ENCODE data around the gene DNAH1. TPM values are rescaled to one million over a fixed set of nuclear protein-coding genes. Genes with fewer than 3 reads are reported as not detected.
"Not testable (repeated sequence)": the region's sequence is repeated elsewhere in the genome, so short reads cannot be mapped to it uniquely, and the experiment has no call there.

The DNAH1 gene
- total RNA-seq (10 to 100 TPM; 50.3 to 58.5 TPM), total RNA-seq (113 to 195 reads per million in 2 donors)

DNA sequence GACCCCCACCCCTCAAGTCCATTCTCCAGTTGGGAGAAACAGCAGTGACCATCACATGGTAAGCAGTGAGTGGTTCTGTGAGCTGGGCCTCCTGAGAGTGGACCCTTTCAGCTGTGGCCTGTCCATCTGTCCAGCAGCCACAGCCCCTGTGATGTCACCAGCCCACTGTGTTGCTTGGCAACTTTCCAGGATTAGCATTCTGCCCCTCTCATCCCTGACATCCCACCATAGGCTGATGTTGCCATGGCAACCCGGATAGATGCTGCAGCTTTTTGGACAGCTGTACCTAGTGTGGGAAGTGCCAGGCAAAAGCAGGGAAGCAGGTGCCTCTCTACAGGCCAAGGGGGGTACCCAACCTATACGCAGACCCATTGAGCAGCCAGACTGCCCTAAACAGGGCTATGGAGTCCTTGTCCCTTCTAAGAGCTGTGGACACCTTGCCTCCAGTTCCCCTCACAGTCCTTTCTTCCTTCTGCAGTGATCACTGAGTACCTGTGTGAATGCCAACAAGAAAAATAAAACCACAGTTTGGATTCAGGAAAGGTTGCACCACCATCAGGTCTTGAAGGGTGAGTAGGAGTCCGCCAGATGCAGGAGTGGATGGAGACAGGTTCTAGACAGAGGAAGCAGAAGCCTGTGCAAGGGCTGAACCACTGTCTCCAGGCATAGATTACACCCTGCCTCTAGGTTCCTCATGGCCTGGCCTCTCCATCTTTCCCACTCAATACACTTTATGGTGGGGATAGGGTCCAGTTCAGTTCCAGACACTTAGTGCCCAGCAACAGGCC is at the start of gene DNAH1:
DNAH1 (plus strand) TSS at position 343 of the 788 bp plus-strand sequence. CDS start 6,124 bp downstream, outside the sequence.
- peak within 1 kb of the TSS; percentile 78 for H3K4me3 Mint-ChIP-seq
- H3K27ac Mint-ChIP-seq: peak within 1 kb of the TSS; percentile 62
- no peaks in the 10 kb centered on the region for H3K36me3 Mint-ChIP-seq (ENCODE audit: low read depth)
- no peaks in the 10 kb centered on the region for H3K9me3 ChIP-seq (ENCODE audit: control insufficient read depth, low read length, poor library complexity, severe bottlenecking)
- ATAC-seq: no peak
- no peaks in the 10 kb centered on the region for H3K27me3 Mint-ChIP-seq
- H3K4me1 Mint-ChIP-seq: peaks cover 13% of the 10 kb centered on the region
- DNase-seq: no peak

DNA sequence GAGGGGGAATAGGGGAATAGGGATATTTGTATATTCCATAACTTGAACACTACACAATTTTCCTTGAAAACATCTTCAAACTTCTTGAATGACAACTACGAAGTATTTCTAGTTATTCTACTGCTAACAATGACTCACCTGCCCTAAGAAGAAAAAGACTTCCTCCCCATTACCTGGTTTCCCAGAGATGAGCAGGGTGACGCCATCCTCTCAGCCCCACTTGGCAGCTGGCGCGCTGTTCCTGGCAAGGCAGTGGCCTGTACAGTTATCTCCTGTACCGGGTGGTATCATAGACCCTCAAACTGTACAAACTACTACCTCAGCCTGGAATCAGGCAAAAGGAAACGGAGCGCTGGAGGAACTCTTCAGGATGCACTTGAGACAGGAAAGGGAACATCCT is 48.1 kb upstream of the DNAH1 start:
- Mint-ChIP-seq H3K27ac (peak overlapping the region; percentile 100), H3K36me3 (ENCODE audit: low read depth) (peaks cover 20% of the 10 kb centered on the region), H3K4me3 (peak overlapping the region; percentile 62), H3K4me1 (peaks cover 62% of the 10 kb centered on the region), H3K27me3 (no peaks in the 10 kb centered on the region)
- DNase-seq: peak in 1 of 3 donors; percentile 49
- peak; percentile 53 for ATAC-seq
- H3K9me3 ChIP-seq (ENCODE audit: control insufficient read depth, low read length, poor library complexity, severe bottlenecking): no peaks in the 10 kb centered on the region

DNA sequence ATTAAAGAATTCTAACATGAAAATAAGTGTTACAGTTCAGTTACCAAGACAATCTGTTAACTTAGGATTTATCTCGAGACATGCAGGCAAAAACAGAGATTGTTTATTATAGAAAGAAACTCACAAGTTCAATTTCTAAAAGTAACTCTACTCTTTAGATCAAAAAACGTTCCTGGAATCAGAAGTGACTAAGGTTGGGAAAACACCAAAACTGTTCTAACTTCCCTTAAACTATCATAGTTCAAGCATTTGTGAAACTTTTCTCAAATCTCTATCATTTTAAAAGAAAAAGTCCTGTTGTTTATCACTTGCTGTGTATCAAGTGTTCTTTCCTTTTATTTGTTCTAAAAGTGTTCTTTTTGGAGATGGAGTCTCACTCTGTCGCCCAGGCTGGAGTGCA is 46.3 kb upstream of the DNAH1 start:
- peak overlapping the region; percentile 100 for H3K27ac Mint-ChIP-seq
- no peaks in the 10 kb centered on the region for H3K27me3 Mint-ChIP-seq
- peaks cover 6% of the 10 kb centered on the region for H3K36me3 Mint-ChIP-seq (ENCODE audit: low read depth)
- peak overlapping the region; percentile 81 for H3K4me3 Mint-ChIP-seq
- H3K4me1 Mint-ChIP-seq: peaks cover 62% of the 10 kb centered on the region
- no peak for ATAC-seq
- DNase-seq: no peak
- H3K9me3 ChIP-seq (ENCODE audit: control insufficient read depth, low read length, poor library complexity, severe bottlenecking): no peaks in the 10 kb centered on the region

DNA sequence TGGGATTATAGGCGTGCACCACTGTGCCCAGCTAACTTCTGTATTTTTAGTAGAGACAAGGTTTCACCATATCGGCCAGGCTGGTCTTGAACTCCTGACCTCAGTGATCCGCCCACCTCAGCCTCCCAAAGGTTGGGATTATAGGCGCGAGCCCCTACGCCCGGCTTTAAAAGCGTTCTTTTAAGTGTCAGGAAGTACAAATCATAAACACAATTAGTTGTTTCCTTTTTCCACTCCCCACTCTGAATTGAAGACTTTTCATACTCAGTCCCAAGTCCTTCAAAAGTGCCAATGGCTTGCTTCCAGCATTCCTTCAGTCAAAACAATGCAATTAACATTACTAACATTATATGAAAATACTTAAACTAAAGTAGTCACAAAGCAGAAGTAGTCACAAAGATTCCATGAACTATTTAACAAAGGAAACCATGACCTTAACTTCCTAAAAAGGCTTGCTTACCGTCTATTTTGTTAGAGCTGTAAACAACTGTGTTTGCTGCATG is 45.8 kb upstream of the DNAH1 start:
- DNase-seq: no peak
- peak overlapping the region; percentile 100 for H3K27ac Mint-ChIP-seq
- H3K4me3 Mint-ChIP-seq: peak overlapping the region; percentile 81
- H3K9me3 ChIP-seq (ENCODE audit: control insufficient read depth, low read length, poor library complexity, severe bottlenecking): no peaks in the 10 kb centered on the region
- peaks cover 6% of the 10 kb centered on the region for H3K36me3 Mint-ChIP-seq (ENCODE audit: low read depth)
- H3K4me1 Mint-ChIP-seq: peaks cover 64% of the 10 kb centered on the region
- H3K27me3 Mint-ChIP-seq: no peaks in the 10 kb centered on the region
- ATAC-seq: no peak

DNA sequence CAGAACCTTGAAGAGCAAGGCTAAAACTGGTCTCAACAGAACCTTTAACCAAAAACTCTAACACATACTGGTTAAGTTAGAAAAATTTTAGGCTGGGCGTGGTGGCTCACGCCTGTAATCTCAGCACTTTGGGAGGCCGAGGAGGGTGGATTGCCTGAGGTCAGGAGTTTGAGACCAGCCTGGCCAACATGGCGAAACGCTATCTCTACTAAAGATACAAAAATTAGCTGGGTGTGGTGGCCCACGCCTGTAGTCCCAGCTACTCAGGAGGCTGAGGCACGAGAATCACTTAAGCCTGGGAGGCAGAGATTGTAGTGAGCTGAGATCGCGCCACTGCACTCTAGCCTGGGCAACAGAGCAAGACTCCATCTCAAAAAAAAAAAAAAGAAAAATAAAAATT is 43.9 kb upstream of the DNAH1 start:
- ATAC-seq; H3K27me3 Mint-ChIP-seq; DNase-seq; H3K9me3 ChIP-seq (ENCODE audit: control insufficient read depth, low read length, poor library complexity, severe bottlenecking): not testable (repeated sequence)
- peaks cover 10% of the 10 kb centered on the region for H3K36me3 Mint-ChIP-seq (ENCODE audit: low read depth)
- peak overlapping the region; percentile 81 for H3K4me3 Mint-ChIP-seq
- H3K4me1 Mint-ChIP-seq: peaks cover 72% of the 10 kb centered on the region
- H3K27ac Mint-ChIP-seq: peak overlapping the region; percentile 100

DNA sequence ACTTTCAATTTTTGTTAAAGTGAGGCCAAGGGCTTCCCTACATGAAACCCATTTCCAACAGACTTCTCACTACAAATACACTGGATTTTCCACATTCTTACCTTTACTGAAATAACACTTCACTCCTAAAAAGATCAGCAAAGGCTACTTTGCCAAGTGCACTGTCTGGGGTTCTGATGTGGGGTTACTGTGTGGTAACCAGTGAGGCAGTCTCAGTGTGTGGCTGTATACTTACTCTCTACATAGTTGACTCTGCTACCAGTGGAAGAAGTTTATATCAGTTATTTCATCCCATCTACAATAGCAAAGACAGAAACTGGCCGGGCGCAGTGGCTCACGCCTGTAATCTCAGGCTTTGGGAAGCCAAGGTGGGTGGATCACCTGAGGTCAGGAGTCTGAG is 43.3 kb upstream of the DNAH1 start:
- Mint-ChIP-seq H3K4me1 (peaks cover 71% of the 10 kb centered on the region), H3K4me3 (peak overlapping the region; percentile 100), H3K36me3 (ENCODE audit: low read depth) (peaks cover 10% of the 10 kb centered on the region), H3K27ac (peak overlapping the region; percentile 100), H3K27me3 (no peaks in the 10 kb centered on the region)
- ATAC-seq: peak; percentile 32
- H3K9me3 ChIP-seq (ENCODE audit: control insufficient read depth, low read length, poor library complexity, severe bottlenecking): no peaks in the 10 kb centered on the region
- DNase-seq: no peak

DNA sequence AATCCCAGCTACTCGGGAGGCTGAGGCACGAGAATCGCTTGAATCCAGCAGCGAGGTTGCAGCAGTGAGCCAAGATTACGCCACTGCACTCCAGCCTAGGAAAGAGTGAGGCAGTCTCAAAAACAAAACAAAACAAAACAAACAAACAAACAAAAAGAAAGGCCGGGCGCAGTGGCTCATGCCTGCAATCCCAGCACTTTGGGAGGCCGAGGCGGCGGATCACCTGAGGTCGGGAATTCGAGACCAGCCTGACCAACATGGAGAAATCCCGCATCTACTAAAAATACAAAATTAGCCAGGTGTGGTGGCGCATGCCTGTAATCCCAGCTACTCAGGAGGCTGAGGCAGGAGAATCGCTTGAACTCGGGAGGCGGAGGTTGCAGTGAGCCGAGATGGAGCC is 41.3 kb upstream of the DNAH1 start:
- H3K27me3 Mint-ChIP-seq; DNase-seq; H3K9me3 ChIP-seq (ENCODE audit: control insufficient read depth, low read length, poor library complexity, severe bottlenecking); ATAC-seq: not testable (repeated sequence)
- H3K27ac Mint-ChIP-seq: peak overlapping the region; percentile 100
- H3K36me3 Mint-ChIP-seq (ENCODE audit: low read depth): peaks cover 13% of the 10 kb centered on the region
- peak overlapping the region; percentile 100 for H3K4me3 Mint-ChIP-seq
- H3K4me1 Mint-ChIP-seq: peaks cover 72% of the 10 kb centered on the region

DNA sequence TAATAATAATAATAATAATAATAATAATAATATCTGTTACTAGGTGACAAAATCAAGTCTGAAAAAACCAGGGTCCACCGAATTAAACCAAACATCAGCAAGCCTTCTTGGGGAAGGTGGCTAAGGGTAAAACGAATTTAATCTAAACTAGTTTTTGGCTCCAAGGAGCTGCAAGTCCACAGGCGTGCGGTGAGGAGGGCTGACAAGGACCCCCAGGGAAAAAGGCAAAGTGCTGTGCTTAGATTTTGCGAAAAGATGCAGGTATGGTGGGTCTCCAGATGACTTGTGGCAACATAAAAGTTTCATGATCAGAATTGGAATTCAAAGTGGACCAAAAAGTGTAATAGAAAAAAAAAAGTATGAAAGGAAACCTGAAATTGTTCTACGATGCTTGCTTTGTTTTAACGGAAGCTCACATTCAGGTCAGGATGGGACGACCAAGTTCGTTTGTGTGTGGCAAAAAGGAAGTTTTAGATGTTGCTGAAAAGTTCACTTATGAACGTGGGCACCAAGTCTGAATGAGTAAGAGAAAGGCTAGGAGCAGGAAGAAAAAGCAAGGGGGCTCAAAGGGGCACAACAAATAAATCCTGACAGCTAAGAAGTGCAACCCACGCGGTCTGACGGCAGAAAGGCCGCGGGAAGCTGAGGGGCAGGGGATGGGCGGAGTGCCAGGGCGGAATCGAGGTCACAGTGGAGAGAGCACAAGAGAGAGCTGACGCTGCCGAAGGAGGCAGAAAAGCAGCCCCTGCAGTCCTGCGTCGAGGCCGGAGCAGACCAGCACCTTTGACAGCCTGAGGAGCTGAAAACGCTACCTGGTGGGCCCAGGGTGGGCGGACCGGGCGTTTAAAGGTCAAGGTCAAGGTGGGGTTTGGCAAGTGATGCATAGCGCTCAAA is 38.8 kb upstream of the DNAH1 start:
- peak overlapping the region; percentile 100 for H3K27ac Mint-ChIP-seq

DNA sequence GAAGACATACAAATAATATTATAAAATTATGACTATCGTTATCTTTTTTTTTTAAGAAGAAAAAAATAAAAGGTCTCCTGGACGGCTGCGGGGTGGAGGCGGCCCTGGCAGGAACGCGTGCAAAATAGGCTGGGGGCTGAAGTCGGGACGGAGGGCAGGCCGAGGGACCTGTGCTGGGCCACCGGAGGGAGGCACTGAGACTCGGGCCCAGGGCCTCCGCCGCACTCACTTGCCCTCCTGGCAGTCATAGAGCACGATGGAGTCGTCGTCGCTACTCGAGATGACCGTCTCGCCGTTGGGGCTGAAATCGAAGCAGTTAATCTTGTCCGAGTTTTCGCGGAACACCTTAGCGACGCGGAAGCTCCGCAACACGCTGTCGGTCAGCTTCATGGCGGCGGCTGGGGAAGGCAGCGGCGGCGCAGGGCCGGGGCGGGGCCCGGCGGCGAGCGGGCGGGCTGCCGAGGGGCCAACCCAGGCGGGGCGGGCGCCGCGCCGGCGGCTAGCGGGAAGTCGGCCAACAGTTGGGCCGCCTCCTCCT is 38.1 kb upstream of the DNAH1 start:
- Mint-ChIP-seq H3K36me3 (ENCODE audit: low read depth) (peaks cover 13% of the 10 kb centered on the region), H3K27me3 (no peaks in the 10 kb centered on the region), H3K4me3 (peak overlapping the region; percentile 100), H3K27ac (peak overlapping the region; percentile 100), H3K4me1 (peaks cover 62% of the 10 kb centered on the region)
- ATAC-seq (peak; percentile 67), DNase-seq (peak in 2 of 3 donors; percentile 46 to 63)
- H3K9me3 ChIP-seq (ENCODE audit: control insufficient read depth, low read length, poor library complexity, severe bottlenecking): no peaks in the 10 kb centered on the region

More for the DNA sequence above, 38.8 kb upstream of the DNAH1 start:
- peaks cover 13% of the 10 kb centered on the region for H3K36me3 Mint-ChIP-seq (ENCODE audit: low read depth)
- H3K4me1 Mint-ChIP-seq: peaks cover 66% of the 10 kb centered on the region
- peak; percentile 34 for ATAC-seq
- peak; percentile 50 to 58 (median 51) for DNase-seq
- peak overlapping the region; percentile 100 for H3K4me3 Mint-ChIP-seq
- H3K27me3 Mint-ChIP-seq: no peaks in the 10 kb centered on the region
- H3K9me3 ChIP-seq (ENCODE audit: control insufficient read depth, low read length, poor library complexity, severe bottlenecking): no peaks in the 10 kb centered on the region

DNA sequence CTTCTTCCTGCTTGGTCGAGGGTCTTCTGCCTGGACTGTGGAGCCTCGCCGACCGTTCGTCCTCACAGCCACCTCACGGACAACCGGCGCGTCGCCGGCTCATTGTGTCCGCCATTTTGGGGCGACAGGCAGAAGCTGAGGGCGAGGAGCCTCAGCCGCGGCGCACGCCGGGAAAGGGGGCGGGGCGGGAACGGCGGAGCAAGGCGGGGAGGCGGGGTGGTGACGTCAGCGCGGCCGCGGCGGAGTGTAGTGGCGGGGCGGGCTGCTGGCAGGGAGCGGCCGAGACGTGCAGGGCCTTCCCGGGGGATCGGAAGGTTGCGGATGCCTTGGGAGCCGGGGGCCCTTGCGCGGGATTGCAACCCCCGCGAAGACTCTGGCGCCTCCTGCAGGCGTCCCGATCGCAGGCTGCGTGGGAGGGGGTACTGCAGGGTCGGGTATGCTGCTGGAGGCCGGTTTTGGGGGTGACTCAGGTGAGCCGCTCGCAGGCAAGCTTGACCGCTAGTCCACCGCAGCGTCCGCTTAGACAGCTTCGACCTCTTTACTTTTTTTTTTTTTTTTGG is 37.5 kb upstream of the DNAH1 start, which contains the start of gene WDR82:
WDR82 (minus strand) TSS at position 140 of the 560 bp plus-strand sequence. CDS start 288 bp downstream, outside the sequence.
- Mint-ChIP-seq H3K27me3 (no peaks in the 10 kb centered on the region), H3K27ac (peak within 1 kb of the TSS; percentile 100), H3K4me1 (peaks cover 64% of the 10 kb centered on the region), H3K36me3 (ENCODE audit: low read depth) (peaks cover 13% of the 10 kb centered on the region), H3K4me3 (peak within 1 kb of the TSS; percentile 100)
- DNase-seq: peak; percentile 96 to 99 (median 96)
- ATAC-seq: peak; percentile 84
- H3K9me3 ChIP-seq (ENCODE audit: control insufficient read depth, low read length, poor library complexity, severe bottlenecking): no peaks in the 10 kb centered on the region

DNA sequence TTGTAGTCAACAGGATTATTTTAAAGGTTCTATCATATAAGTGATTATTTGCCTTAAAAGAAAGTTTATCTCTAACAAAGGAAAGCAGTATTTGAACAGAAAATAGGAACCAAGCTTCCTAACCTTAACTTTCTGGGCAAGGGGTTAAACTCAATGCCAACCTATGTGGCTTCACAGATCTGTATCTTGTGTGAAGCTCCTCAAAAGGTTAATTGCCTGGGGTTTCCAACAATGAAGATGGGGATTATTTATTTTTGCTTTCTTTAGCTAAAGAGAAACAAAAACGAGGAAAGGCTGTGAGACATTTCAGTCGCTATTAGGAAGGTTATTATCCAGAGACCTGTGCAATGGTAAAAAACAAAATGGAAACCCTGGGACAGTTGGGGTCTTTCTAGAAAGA is 36.5 kb upstream of the DNAH1 start:
- Mint-ChIP-seq H3K4me3 (peak overlapping the region; percentile 100), H3K27me3 (no peaks in the 10 kb centered on the region), H3K4me1 (peaks cover 54% of the 10 kb centered on the region), H3K27ac (peak overlapping the region; percentile 100), H3K36me3 (ENCODE audit: low read depth) (peaks cover 13% of the 10 kb centered on the region)
- DNase-seq (no peak), ATAC-seq (no peak)
- H3K9me3 ChIP-seq (ENCODE audit: control insufficient read depth, low read length, poor library complexity, severe bottlenecking): no peaks in the 10 kb centered on the region

DNA sequence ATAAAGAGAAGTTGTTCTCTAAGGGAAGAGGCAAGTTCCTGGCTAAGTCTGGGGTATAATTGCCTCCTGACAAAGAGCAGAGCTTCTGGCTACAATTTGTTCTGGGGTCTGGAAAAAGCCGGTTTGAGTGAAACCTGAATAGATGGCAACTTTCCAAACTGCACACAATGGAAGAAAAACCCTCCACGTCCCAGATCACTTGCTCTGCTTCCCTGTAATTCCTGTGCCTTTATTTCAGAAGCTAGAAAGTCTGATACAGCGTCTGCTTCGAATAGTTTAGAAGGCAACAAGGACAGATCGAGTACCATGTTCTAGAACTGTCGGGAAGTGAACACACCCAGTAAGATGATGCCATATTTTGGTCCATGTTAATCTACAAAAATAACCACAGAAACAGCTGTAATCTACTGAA is 36.1 kb upstream of the DNAH1 start:
- Mint-ChIP-seq H3K27ac (peak overlapping the region; percentile 100), H3K36me3 (ENCODE audit: low read depth) (peaks cover 13% of the 10 kb centered on the region), H3K4me3 (peak overlapping the region; percentile 100), H3K27me3 (no peaks in the 10 kb centered on the region), H3K4me1 (peaks cover 51% of the 10 kb centered on the region)
- H3K9me3 ChIP-seq (ENCODE audit: control insufficient read depth, low read length, poor library complexity, severe bottlenecking): no peaks in the 10 kb centered on the region
- ATAC-seq (no peak), DNase-seq (no peak)

Data from T-helper 17 cell (primary cell).